A549 (cell line): Measurements from ENCODE around the gene BCL2L1. TPM values are rescaled to one million over a fixed set of nuclear protein-coding genes. Genes with fewer than 3 reads are reported as not detected.

Source experiments
- ATAC-seq, 2 experiments: fragments of 200-7000 bp in 1 of 2; fragments of >200 bp in 1 of 2; cut with Nextera tagmentation in 1 of 2; cut with Tn5 transposase in 1 of 2; 3 replicates each; pipeline versions ENCODE4 v1.8.0 to v1.9.1; 2018 to 2020; ENCODE audit warnings: mild to moderate bottlenecking in 1 of 2, moderate library complexity in 1 of 2
- CTCF ChIA-PET: fragments of 300-600 bp; sonication (Branson Sonifier 250); formaldehyde crosslinking; extraction: SDS; loops from one replicate; lab custom pipeline; 2021; ENCODE audit warnings: antibody characterized with exemption, inconsistent platforms; lab: Yijun Ruan, JAX
- POLR2A ChIA-PET: fragments of 350-600 bp; formaldehyde crosslinking; extraction: SDS; loops from one replicate; lab custom pipeline; 2021; ENCODE audit warnings: antibody characterized with exemption, inconsistent platforms; lab: Yijun Ruan, JAX
- DNase-seq, 2 experiments: peaks; one replicate each; pipeline versions ENCODE4 v3.0.0 to v3.0.0-alpha.2; 2011 to 2016; ENCODE audit warnings: low read depth in 1 of 2, low spot score in 1 of 2
- FAIRE-seq: peaks from 2 replicates; lab custom pipeline; 2011; peaks lifted over from hg19 to GRCh38; lab: Jason Lieb, UNC
- H3K27ac ChIP-seq, 2 experiments: fragments of >200 bp; sonication (Bioruptor Twin); formaldehyde crosslinking; 3 replicates each; pipeline ENCODE4 v1.5.1; 2016 to 2017
- H3K4me1 ChIP-seq: fragments of >200 bp; sonication (Bioruptor Twin); formaldehyde crosslinking; 3 replicates; pipeline ENCODE4 v1.6.1; 2016
- H3K4me2 ChIP-seq: fragments of >200 bp; sonication (Bioruptor Twin); formaldehyde crosslinking; 3 replicates; pipeline ENCODE4 v1.6.1; 2016
- H3K4me3 ChIP-seq: fragments of >200 bp; sonication (Bioruptor Twin); formaldehyde crosslinking; 3 replicates; pipeline ENCODE4 v1.5.1; 2016
- H3K9me3 ChIP-seq: fragments of >200 bp; sonication (Bioruptor Twin); formaldehyde crosslinking; 3 replicates; pipeline ENCODE4 v1.6.1; 2016
- BHLHE40 ChIP-seq: IDR thresholded peaks from 2 replicates; pipeline ENCODE4 v1.6.1; 2012; ENCODE audit warnings: low read depth, low read length, inconsistent platforms
- CBX2 ChIP-seq: fragments of 200-600 bp; sonication (generic); IDR thresholded peaks from 2 replicates; pipeline ENCODE4 v1.6.1; 2016; ENCODE audit warnings: low read depth, mild to moderate bottlenecking, borderline replicate concordance
- CBX8 ChIP-seq: fragments of 200-600 bp; sonication (generic); IDR thresholded peaks from 2 replicates; pipeline ENCODE4 v1.6.1; 2016
- CEBPB ChIP-seq, 2 experiments: fragments of >200 bp in 1 of 2; sonication (Bioruptor Twin) in 1 of 2; formaldehyde crosslinking in 1 of 2; IDR thresholded peaks; 2 replicates each; pipeline ENCODE4 v1.6.1; 2012 to 2016
- CHD4 ChIP-seq: fragments of 200-600 bp; sonication (generic); IDR thresholded peaks from 2 replicates; pipeline ENCODE4 v1.6.1; 2016; ENCODE audit warnings: antibody characterized with exemption, mild to moderate bottlenecking, borderline replicate concordance
- EHF ChIP-seq: fragments of 250-450 bp; sonication (Bioruptor Pico); IDR thresholded peaks from 2 replicates; pipeline ENCODE4 v1.5.0; 2020; ENCODE audit warnings: mild to moderate bottlenecking
- EHMT2 ChIP-seq: fragments of 200-600 bp; sonication (generic); IDR thresholded peaks from 2 replicates; pipeline ENCODE4 v1.6.1; 2016; ENCODE audit warnings: antibody characterized with exemption, low read depth, mild to moderate bottlenecking, moderate library complexity
- EP300 ChIP-seq, 2 experiments: fragments of >200 bp; sonication (Bioruptor Twin); formaldehyde crosslinking; IDR thresholded peaks; 2 replicates in 1 of 2; 3 replicates in 1 of 2; pipeline ENCODE4 v1.6.1; 2016 to 2017
- ESRRA ChIP-seq: fragments of 150-350 bp; IDR thresholded peaks from 2 replicates; pipeline ENCODE4 v1.6.1; 2014; ENCODE audit warnings: mild to moderate bottlenecking, low read length, borderline replicate concordance
- FOSB ChIP-seq: fragments of 250-450 bp; sonication (Bioruptor Pico); IDR thresholded peaks from 2 replicates; pipeline ENCODE4 v1.5.0; 2020; ENCODE audit warnings: mild to moderate bottlenecking, moderate library complexity
- FOXS1 ChIP-seq: fragments of 250-450 bp; sonication (Bioruptor Pico); IDR thresholded peaks from 2 replicates; pipeline ENCODE4 v1.5.0; 2020; ENCODE audit warnings: mild to moderate bottlenecking, moderate library complexity
- GATA3 ChIP-seq: IDR thresholded peaks from 2 replicates; pipeline ENCODE4 v1.6.1; 2012; ENCODE audit warnings: borderline replicate concordance
- HDAC2 ChIP-seq: fragments of 200-600 bp; sonication (generic); IDR thresholded peaks from 2 replicates; pipeline ENCODE4 v1.6.1; 2016
- HOXA7 ChIP-seq: fragments of 250-450 bp; sonication (Bioruptor Pico); IDR thresholded peaks from 2 replicates; pipeline ENCODE4 v1.5.0; 2020; ENCODE audit warnings: mild to moderate bottlenecking, moderate library complexity
- JUN ChIP-seq, 2 experiments: fragments of >200 bp; sonication (Bioruptor Twin); formaldehyde crosslinking; IDR thresholded peaks; 2 replicates in 1 of 2; 3 replicates in 1 of 2; pipeline ENCODE4 v1.6.1; 2016 to 2017
- KDM1A ChIP-seq: fragments of 200-600 bp; sonication (generic); IDR thresholded peaks from 2 replicates; pipeline ENCODE4 v1.6.1; 2016; ENCODE audit warnings: low read depth, mild to moderate bottlenecking
- NFE2L2 ChIP-seq: fragments of 150-350 bp; conservative IDR thresholded peaks from 2 replicates; pipeline ENCODE4 v1.6.1; 2014; ENCODE audit warnings: low read length
- NPAS2 ChIP-seq: fragments of 250-450 bp; sonication (Bioruptor Pico); IDR thresholded peaks from 2 replicates; pipeline ENCODE4 v1.8.0; 2022; ENCODE audit warnings: mild to moderate bottlenecking, moderate library complexity, borderline replicate concordance
- NR3C1 ChIP-seq: fragments of >200 bp; sonication (Bioruptor Twin); formaldehyde crosslinking; IDR thresholded peaks from 3 replicates; pipeline ENCODE4 v1.6.1; 2017
- PHF8 ChIP-seq: fragments of 200-600 bp; sonication (generic); IDR thresholded peaks from 2 replicates; pipeline ENCODE4 v1.6.1; 2016; ENCODE audit warnings: low read depth, mild to moderate bottlenecking, antibody characterized with exemption, moderate library complexity, borderline replicate concordance
- POLR2A ChIP-seq: IDR thresholded peaks from 2 replicates; pipeline ENCODE4 v1.6.1; 2012; ENCODE audit warnings: mild to moderate bottlenecking, low read length
- RARB ChIP-seq: fragments of 250-450 bp; sonication (Bioruptor Pico); IDR thresholded peaks from 2 replicates; pipeline ENCODE4 v1.8.0; 2021; ENCODE audit warnings: mild to moderate bottlenecking, moderate library complexity
- RCOR1 ChIP-seq: fragments of 150-350 bp; IDR thresholded peaks from 2 replicates; pipeline ENCODE4 v1.6.1; 2014; ENCODE audit warnings: antibody characterized with exemption, low read length, low read depth
- REST ChIP-seq: fragments of 200-600 bp; sonication (generic); IDR thresholded peaks from 2 replicates; pipeline ENCODE4 v1.6.1; 2016; ENCODE audit warnings: antibody characterized with exemption, mild to moderate bottlenecking, moderate library complexity
- RNF2 ChIP-seq: fragments of 200-600 bp; sonication (generic); IDR thresholded peaks from 2 replicates; pipeline ENCODE4 v1.6.1; 2016; ENCODE audit warnings: low read depth, mild to moderate bottlenecking, antibody characterized with exemption, moderate library complexity, borderline replicate concordance
- SREBF2 ChIP-seq: fragments of 450-650 bp; IDR thresholded peaks from 2 replicates; pipeline ENCODE4 v1.6.1; 2014; ENCODE audit warnings: mild to moderate bottlenecking, moderate library complexity
- TP53 ChIP-seq: fragments of 250-450 bp; sonication (Bioruptor Pico); IDR thresholded peaks from 2 replicates; pipeline ENCODE4 v1.5.0; 2021; ENCODE audit warnings: mild to moderate bottlenecking, moderate library complexity
- ZNF302 ChIP-seq: fragments of 250-450 bp; sonication (Bioruptor Pico); IDR thresholded peaks from 2 replicates; pipeline ENCODE4 v1.9.0; 2021; ENCODE audit warnings: inconsistent platforms, mild to moderate bottlenecking, moderate library complexity
- ZSCAN20 ChIP-seq: fragments of 250-450 bp; sonication (Bioruptor Pico); IDR thresholded peaks from 2 replicates; pipeline ENCODE4 v1.8.0; 2022; ENCODE audit warnings: mild to moderate bottlenecking, moderate library complexity
- WGBS: methylation state at CpG from one replicate; pipeline ENCODE4 v1.1.6; 2017; ENCODE audit errors: missing lambda C conversion rate; 5-methylcytosine and 5-hydroxymethylcytosine counted together
- polyA plus RNA-seq, 4 experiments: library from polyadenylated mRNA; depleted of rRNA in 3 of 4; stranded (reverse); fragments of >200 nt; fragmentation: RNase III in 1 of 4; extraction: RNeasy Plus Mini Kit Qiagen cat#74134 plus additional on column Dnase treatment in 1 of 4; gene quantifications; 2 replicates in 3 of 4; 3 replicates in 1 of 4; pipeline ENCODE4 v1.2.3, GENCODE V29; 2011 to 2017
- TF ChIP-seq, protein P1 (sequence below): fragments of >200 bp; sonication (Bioruptor Twin); formaldehyde crosslinking; IDR thresholded peaks from 3 replicates; pipeline ENCODE4 v1.5.1; 2016
- TF ChIP-seq, protein P2 (sequence below): fragments of 150-350 bp; IDR thresholded peaks from 2 replicates; pipeline ENCODE4 v1.6.1; 2014; ENCODE audit warnings: low read depth, mild to moderate bottlenecking, low read length
- TF ChIP-seq, protein P3 (sequence below): IDR thresholded peaks from 2 replicates; pipeline ENCODE4 v1.6.1; 2012; ENCODE audit warnings: low read depth, borderline replicate concordance
- TF ChIP-seq, protein P4 (sequence below): IDR thresholded peaks from 2 replicates; pipeline ENCODE4 v1.6.1; 2012
- TF ChIP-seq, protein P5 (sequence below): fragments of 250-450 bp; sonication (Bioruptor Pico); IDR thresholded peaks from 2 replicates; pipeline ENCODE4 v1.5.0; 2020; ENCODE audit warnings: low read depth, mild to moderate bottlenecking, moderate library complexity

The BCL2L1 gene
- polyA plus RNA-seq, 2 of the 4 experiments (the other 2 are of a cell fraction) = 154 to 178 TPM

GRCh38 chr20:31712564-31713311 is 9.9 kb downstream of the BCL2L1 start:
- H3K27ac ChIP-seq = peak overlapping the region; percentile 95 to 96
- H3K4me2 ChIP-seq = peak overlapping the region; percentile 80
- 4% methylated on average over 8 of the region's 8 CpGs for WGBS
- peak overlapping the region; percentile 13; the same call in 1 of the 3 replicates for H3K4me3 ChIP-seq
- no peaks in the 10 kb centered on the region for H3K9me3 ChIP-seq
- peak; percentile 80 to 95 for DNase-seq
- no peak for FAIRE-seq
- POLR2A ChIA-PET = interaction anchor here (0.5 to 2.7 kb wide), 10 partner anchors 8 to 150 kb away, joined by 3 to 30 read pairs (median 8); partner anchors contain the start of gene BCL2L1
- H3K4me1 ChIP-seq = peaks cover 96% of the 10 kb centered on the region
- CTCF ChIA-PET = interaction anchor here (0.7 to 14.7 kb wide), 7 partner anchors 8 to 150 kb away, joined by 3 to 489 read pairs (median 8); partner anchors contain the start of gene BCL2L1
- peak; percentile 63 to 77 for ATAC-seq
- TF ChIP-seq ESRRA (no peak), REST (no peak), NFE2L2 (no peak), JUN (IDR thresholded peaks at IDR 0.05) (peak; percentile 90 to 94), POLR2A (no peak), HDAC2 (no peak), FOXS1 (CRISPR knock-in tag) (peak; percentile 84), EHMT2 (no peak), TP53 (CRISPR knock-in tag) (no peak; the same call in 1 of the 2 replicates), CBX8 (no peak), HOXA7 (CRISPR knock-in tag) (0 out of 2 replicates have a peak, but pooled peaks have one; percentile 35), ZNF302 (peak; percentile 74), EHF (peak; percentile 90), RNF2 (no peak), RCOR1 (no peak), BHLHE40 (peak; percentile 77), KDM1A (no peak), NR3C1 (no peak; the same call in 2 of the 3 replicates), SREBF2 (no peak), GATA3 (peak; percentile 91), EP300 (IDR thresholded peaks at IDR 0.05) (peak; percentile 82 to 96; a peak in 4 of 5 replicates), PHF8 (no peak), ZSCAN20 (no peak; the same call in 1 of the 2 replicates), CHD4 (no peak), CBX2 (no peak), NPAS2 (CRISPR knock-in tag) (no peak), CEBPB (IDR thresholded peaks at IDR 0.05) (no peak), RARB (CRISPR knock-in tag) (no peak; the same call in 1 of the 2 replicates), FOSB (CRISPR knock-in tag) (peak; percentile 77; the same call in 1 of the 2 replicates)
- TF ChIP-seq, protein P1, sequence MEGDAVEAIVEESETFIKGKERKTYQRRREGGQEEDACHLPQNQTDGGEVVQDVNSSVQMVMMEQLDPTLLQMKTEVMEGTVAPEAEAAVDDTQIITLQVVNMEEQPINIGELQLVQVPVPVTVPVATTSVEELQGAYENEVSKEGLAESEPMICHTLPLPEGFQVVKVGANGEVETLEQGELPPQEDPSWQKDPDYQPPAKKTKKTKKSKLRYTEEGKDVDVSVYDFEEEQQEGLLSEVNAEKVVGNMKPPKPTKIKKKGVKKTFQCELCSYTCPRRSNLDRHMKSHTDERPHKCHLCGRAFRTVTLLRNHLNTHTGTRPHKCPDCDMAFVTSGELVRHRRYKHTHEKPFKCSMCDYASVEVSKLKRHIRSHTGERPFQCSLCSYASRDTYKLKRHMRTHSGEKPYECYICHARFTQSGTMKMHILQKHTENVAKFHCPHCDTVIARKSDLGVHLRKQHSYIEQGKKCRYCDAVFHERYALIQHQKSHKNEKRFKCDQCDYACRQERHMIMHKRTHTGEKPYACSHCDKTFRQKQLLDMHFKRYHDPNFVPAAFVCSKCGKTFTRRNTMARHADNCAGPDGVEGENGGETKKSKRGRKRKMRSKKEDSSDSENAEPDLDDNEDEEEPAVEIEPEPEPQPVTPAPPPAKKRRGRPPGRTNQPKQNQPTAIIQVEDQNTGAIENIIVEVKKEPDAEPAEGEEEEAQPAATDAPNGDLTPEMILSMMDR = no peak
- TF ChIP-seq, protein P2, sequence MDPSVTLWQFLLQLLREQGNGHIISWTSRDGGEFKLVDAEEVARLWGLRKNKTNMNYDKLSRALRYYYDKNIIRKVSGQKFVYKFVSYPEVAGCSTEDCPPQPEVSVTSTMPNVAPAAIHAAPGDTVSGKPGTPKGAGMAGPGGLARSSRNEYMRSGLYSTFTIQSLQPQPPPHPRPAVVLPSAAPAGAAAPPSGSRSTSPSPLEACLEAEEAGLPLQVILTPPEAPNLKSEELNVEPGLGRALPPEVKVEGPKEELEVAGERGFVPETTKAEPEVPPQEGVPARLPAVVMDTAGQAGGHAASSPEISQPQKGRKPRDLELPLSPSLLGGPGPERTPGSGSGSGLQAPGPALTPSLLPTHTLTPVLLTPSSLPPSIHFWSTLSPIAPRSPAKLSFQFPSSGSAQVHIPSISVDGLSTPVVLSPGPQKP = no peak
- TF ChIP-seq, protein P3, sequence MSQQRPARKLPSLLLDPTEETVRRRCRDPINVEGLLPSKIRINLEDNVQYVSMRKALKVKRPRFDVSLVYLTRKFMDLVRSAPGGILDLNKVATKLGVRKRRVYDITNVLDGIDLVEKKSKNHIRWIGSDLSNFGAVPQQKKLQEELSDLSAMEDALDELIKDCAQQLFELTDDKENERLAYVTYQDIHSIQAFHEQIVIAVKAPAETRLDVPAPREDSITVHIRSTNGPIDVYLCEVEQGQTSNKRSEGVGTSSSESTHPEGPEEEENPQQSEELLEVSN = no peak
- TF ChIP-seq, protein P4, sequence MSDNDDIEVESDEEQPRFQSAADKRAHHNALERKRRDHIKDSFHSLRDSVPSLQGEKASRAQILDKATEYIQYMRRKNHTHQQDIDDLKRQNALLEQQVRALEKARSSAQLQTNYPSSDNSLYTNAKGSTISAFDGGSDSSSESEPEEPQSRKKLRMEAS = peak; percentile 88
- TF ChIP-seq, protein P5, sequence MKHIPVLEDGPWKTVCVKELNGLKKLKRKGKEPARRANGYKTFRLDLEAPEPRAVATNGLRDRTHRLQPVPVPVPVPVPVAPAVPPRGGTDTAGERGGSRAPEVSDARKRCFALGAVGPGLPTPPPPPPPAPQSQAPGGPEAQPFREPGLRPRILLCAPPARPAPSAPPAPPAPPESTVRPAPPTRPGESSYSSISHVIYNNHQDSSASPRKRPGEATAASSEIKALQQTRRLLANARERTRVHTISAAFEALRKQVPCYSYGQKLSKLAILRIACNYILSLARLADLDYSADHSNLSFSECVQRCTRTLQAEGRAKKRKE (CRISPR knock-in tag) = no peak
